ENCODE data around the gene RNASEH2C.
A peak's percentile ranks its signal among the peaks of the same experiment; 100 is the strongest.
"Not testable (repeated sequence)": the region's sequence is repeated elsewhere in the genome, so short reads cannot be mapped to it uniquely, and the experiment has no call there.

Gene RNASEH2C
- 39.4 reads per million, percentile 63 among the genes with 10 or more reads in this experiment for total RNA-seq

GRCh38 chr11:65720211-65720934 is at the start of gene RNASEH2C:
Gene RNASEH2C (minus strand): TSS chr11:65720798. CDS start chr11:65720758, 40 bp downstream.
- DNase-seq: peak; percentile 69

DNA sequence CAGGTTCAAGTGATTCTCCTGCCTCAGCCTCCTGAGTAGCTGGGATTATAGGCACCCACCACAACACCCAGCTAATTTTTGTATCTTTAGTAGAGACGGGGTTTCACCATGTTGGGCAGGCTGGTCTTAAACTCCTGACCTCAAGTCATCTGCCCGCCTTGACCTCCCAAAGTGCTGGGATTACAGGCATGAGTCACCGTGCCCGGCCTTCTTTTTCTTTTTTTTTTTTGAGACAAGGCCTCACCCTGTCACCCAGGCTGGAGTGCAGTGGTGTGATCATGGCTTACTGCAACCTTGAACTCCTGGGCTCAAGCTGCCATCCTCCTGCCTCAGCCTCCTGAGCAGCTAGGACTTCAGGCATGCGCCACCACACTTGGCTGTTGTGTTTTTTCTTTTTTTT is 47.2 kb upstream of the RNASEH2C start:
- not testable (repeated sequence) for DNase-seq

- no peak for DNase-seq
Observed at GRCh38 chr11:65767406-65767805, 46.8 kb upstream of the RNASEH2C start.

- DNase-seq: no peak
Observed at GRCh38 chr11:65766535-65766934, 45.9 kb upstream of the RNASEH2C start.

- no peak for DNase-seq
Observed at GRCh38 chr11:65764434-65764833, 43.8 kb upstream of the RNASEH2C start.

- not testable (repeated sequence) for DNase-seq
Observed at GRCh38 chr11:65762816-65763215, 42.2 kb upstream of the RNASEH2C start.

GRCh38 chr11:65762169-65762568 is 41.6 kb upstream of the RNASEH2C start:
- not testable (repeated sequence) for DNase-seq

GRCh38 chr11:65745049-65745448 is 24.5 kb upstream of the RNASEH2C start:
- no peak for DNase-seq

GRCh38 chr11:65744699-65745042 is 24.1 kb upstream of the RNASEH2C start:
- no peak for DNase-seq

GRCh38 chr11:65744026-65744698 is 23.6 kb upstream of the RNASEH2C start:
- no peak for DNase-seq

DNA sequence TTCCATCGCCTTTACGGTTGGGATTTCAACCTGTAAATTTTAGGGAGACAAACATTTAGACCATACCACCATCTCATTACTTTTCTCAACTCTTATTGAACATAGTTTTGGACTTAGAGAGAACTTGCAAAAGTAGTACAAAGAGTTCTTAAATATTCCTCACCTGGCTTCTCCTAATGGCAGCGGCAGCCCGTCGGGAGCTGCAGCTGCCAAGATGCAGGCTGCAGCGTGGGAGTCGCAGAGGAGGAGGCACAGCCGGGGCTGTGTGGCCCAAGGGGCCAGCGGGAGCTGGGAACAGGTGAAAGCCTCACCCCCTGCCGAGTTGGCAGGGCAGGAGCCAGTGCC is 23.1 kb upstream of the RNASEH2C start:
- no peak for DNase-seq

DNA sequence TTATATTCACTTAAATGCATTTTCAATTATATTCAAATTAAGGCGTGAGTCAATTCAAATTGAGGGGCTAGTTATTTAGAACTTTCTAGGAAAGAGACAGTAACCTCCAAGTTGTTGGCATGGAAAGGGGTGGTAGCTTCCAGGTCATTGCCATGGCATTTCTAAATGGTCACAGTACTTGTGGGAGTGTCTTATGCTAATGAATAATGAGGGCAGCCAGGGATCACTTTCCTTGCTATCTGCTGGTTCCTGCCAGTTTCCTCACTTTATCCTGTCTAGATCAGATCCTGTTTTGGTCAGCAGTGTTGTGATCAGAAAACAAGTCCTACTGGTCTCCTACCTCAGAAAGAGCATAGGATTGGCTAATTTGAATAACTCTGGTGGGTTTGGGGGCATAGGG is 21.8 kb upstream of the RNASEH2C start:
- no peak for DNase-seq

GRCh38 chr11:65741185-65741584 is 20.6 kb upstream of the RNASEH2C start:
- DNase-seq: no peak

DNA sequence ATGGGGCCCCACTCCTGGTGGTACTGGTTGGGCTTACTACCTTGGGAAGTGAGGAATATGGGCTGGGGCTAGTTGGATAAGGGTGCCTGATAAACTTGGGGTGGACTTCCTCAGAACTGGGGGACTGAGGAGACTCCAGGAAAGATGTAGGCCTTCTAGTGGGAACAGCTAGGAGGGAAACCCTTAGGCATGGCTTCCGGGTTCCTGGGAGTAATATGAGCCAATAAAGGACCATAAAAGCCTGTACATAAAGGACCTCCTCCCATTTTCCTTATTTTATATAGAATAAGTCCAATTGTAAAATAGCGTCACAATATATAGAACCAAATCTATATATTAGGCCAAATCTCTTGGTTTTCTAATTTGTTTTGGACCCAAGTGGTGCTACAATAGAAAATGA is 18.4 kb upstream of the RNASEH2C start:
- DNase-seq: no peak

GRCh38 chr11:65736810-65737209 is 16.2 kb upstream of the RNASEH2C start:
- DNase-seq: no peak

GRCh38 chr11:65735111-65735510 is 14.5 kb upstream of the RNASEH2C start:
- DNase-seq: not testable (repeated sequence)

GRCh38 chr11:65730461-65730860 is 9.9 kb upstream of the RNASEH2C start:
- no peak for DNase-seq

GRCh38 chr11:65727865-65728264 is 7.3 kb upstream of the RNASEH2C start:
- DNase-seq: no peak

- DNase-seq: no peak
Observed at GRCh38 chr11:65726660-65727059, 6.1 kb upstream of the RNASEH2C start.

DNA sequence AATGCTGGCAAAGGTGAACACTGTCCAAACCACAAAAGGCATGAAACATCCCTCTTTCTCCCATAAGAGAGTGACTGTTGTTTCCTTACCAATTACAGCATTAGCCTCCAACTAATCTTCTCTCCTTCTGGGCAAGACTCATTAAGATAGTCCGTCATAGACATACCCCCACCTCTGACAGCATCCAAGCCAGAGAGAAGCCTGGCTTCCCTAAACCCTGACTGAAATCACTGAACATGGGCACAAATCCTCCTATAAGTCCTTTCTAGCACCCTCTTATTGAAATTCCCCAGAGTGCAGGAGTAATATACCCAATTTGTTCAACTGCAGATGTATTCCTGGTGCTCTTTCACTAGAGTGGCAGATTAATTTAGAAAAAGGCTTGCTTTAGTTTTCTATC is 1.7 kb upstream of the RNASEH2C start:
- no peak for DNase-seq

- no peak for DNase-seq
Observed at GRCh38 chr11:65719871-65720210, 757 bp downstream of the RNASEH2C start.

GRCh38 chr11:65718964-65719492 is 1.6 kb downstream of the RNASEH2C start:
- no peak for DNase-seq

GRCh38 chr11:65718531-65718930 is 2.1 kb downstream of the RNASEH2C start:
- no peak for DNase-seq

DNA sequence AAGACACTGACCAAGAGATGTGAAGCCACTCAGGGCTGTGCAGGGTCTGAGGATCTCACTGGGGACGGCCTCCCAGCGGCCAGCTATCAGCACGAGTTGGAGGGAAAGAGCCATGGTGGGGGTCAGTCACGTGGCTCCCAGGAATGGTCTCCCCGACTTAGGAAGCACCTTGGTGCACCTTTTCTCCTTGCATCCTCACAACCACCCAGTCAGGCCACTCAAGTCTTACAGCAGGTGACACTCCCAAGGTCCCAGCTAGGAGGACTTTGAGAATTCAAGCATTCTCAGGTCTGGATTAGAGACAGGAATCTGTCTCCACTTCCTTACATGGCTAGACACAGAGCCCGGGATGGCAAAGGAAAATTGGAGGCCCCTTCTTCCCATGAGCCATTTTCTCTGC is 2.7 kb downstream of the RNASEH2C start:
- no peak for DNase-seq

Data from effector CD4-positive, alpha-beta T cell (primary cell).